ENCODE results near the gene TGFA.

The TGFA gene

GRCh38 chr2:70554338-70554892, 789 bp upstream of the TGFA start:
- Histone ChIP-seq H3K4me1 (ENCODE audit: control insufficient read depth in 5 of 5, insufficient read depth in 5 of 5, low read length in 5 of 5) (peaks cover 0 to 23% (median 20%) of the 10 kb centered on the region in 5 donors), H3K27me3 (ENCODE audit: control insufficient read depth in 5 of 5, insufficient read depth in 4 of 5, low read length in 5 of 5) (peaks cover 10 to 41% (median 18%) of the 10 kb centered on the region in 5 donors), H3K27ac (ENCODE audit: low read depth, low read length) (peak overlapping the region; percentile 10), H3K9ac (ENCODE audit: low read length in 5 of 5) (peak overlapping the region in 3 of 5 donors; percentile 31 to 59 (median 48)), H3K36me3 (ENCODE audit: control insufficient read depth in 5 of 5, insufficient read depth in 5 of 5, low read length in 5 of 5) (no peaks in the 10 kb centered on the region), H3K9me3 (ENCODE audit: control insufficient read depth in 5 of 5, low read length in 5 of 5) (no peaks in the 10 kb centered on the region), H3K4me3 (ENCODE audit: low read depth in 1 of 5, low read length in 5 of 5) (peak overlapping the region; percentile 55 to 70 (median 63))

GRCh38 chr2:70553334-70553583, 367 bp downstream of the TGFA start:
- peak overlapping the region; percentile 40 to 70 (median 63) for H3K4me3 ChIP-seq (ENCODE audit: low read depth in 1 of 5, low read length in 5 of 5)
- H3K9ac ChIP-seq (ENCODE audit: low read length in 5 of 5), result peak overlapping the region in 3 of 5 donors; percentile 48 to 69 (median 63)
- H3K36me3 ChIP-seq (ENCODE audit: control insufficient read depth in 5 of 5, insufficient read depth in 5 of 5, low read length in 5 of 5), result no peaks in the 10 kb centered on the region
- H3K9me3 ChIP-seq (ENCODE audit: control insufficient read depth in 5 of 5, low read length in 5 of 5), result no peaks in the 10 kb centered on the region
- H3K4me1 ChIP-seq (ENCODE audit: control insufficient read depth in 5 of 5, insufficient read depth in 5 of 5, low read length in 5 of 5), result peaks cover 0 to 23% (median 20%) of the 10 kb centered on the region in 5 donors
- H3K27ac ChIP-seq (ENCODE audit: low read depth, low read length), result no peak overlapping the region
- H3K27me3 ChIP-seq (ENCODE audit: control insufficient read depth in 5 of 5, insufficient read depth in 4 of 5, low read length in 5 of 5), result peaks cover 7 to 43% (median 16%) of the 10 kb centered on the region in 5 donors

- Histone ChIP-seq H3K27ac (ENCODE audit: low read depth, low read length) (no peak overlapping the region), H3K9ac (ENCODE audit: low read length in 5 of 5) (peak overlapping the region in 2 of 5 donors; percentile 48 to 63), H3K9me3 (ENCODE audit: control insufficient read depth in 5 of 5, low read length in 5 of 5) (no peaks in the 10 kb centered on the region), H3K4me3 (ENCODE audit: low read depth in 1 of 5, low read length in 5 of 5) (peak overlapping the region; percentile 40 to 70 (median 63)), H3K4me1 (ENCODE audit: control insufficient read depth in 5 of 5, insufficient read depth in 5 of 5, low read length in 5 of 5) (peaks cover 0 to 23% (median 20%) of the 10 kb centered on the region in 5 donors), H3K27me3 (ENCODE audit: control insufficient read depth in 5 of 5, insufficient read depth in 4 of 5, low read length in 5 of 5) (peaks cover 7 to 42% (median 16%) of the 10 kb centered on the region in 5 donors), H3K36me3 (ENCODE audit: control insufficient read depth in 5 of 5, insufficient read depth in 5 of 5, low read length in 5 of 5) (no peaks in the 10 kb centered on the region)
These were observed 909 bp downstream of the TGFA start for GRCh38 chr2:70552501-70553333.

GRCh38 chr2:70551167-70551566, 2.5 kb downstream of the TGFA start:
- Histone ChIP-seq H3K27ac (ENCODE audit: low read depth, low read length) (no peak overlapping the region), H3K27me3 (ENCODE audit: control insufficient read depth in 5 of 5, insufficient read depth in 4 of 5, low read length in 5 of 5) (peaks cover 7 to 33% (median 13%) of the 10 kb centered on the region in 5 donors)

GRCh38 chr2:70549962-70550361, 3.7 kb downstream of the TGFA start:
- Histone ChIP-seq H3K27ac (ENCODE audit: low read depth, low read length) (no peak overlapping the region), H3K9me3 (ENCODE audit: control insufficient read depth in 5 of 5, low read length in 5 of 5) (no peaks in the 10 kb centered on the region), H3K36me3 (ENCODE audit: control insufficient read depth in 5 of 5, insufficient read depth in 5 of 5, low read length in 5 of 5) (no peaks in the 10 kb centered on the region), H3K4me1 (ENCODE audit: control insufficient read depth in 5 of 5, insufficient read depth in 5 of 5, low read length in 5 of 5) (peaks cover 0 to 23% (median 20%) of the 10 kb centered on the region in 5 donors), H3K27me3 (ENCODE audit: control insufficient read depth in 5 of 5, insufficient read depth in 4 of 5, low read length in 5 of 5) (peaks cover 5 to 30% (median 13%) of the 10 kb centered on the region in 5 donors), H3K9ac (ENCODE audit: low read length in 5 of 5) (no peak overlapping the region), H3K4me3 (ENCODE audit: low read depth in 1 of 5, low read length in 5 of 5) (no peak overlapping the region)

More at GRCh38 chr2:70551167-70551566, 2.5 kb downstream of the TGFA start:
- Histone ChIP-seq H3K36me3 (ENCODE audit: control insufficient read depth in 5 of 5, insufficient read depth in 5 of 5, low read length in 5 of 5) (no peaks in the 10 kb centered on the region), H3K4me1 (ENCODE audit: control insufficient read depth in 5 of 5, insufficient read depth in 5 of 5, low read length in 5 of 5) (peaks cover 0 to 23% (median 20%) of the 10 kb centered on the region in 5 donors), H3K9me3 (ENCODE audit: control insufficient read depth in 5 of 5, low read length in 5 of 5) (no peaks in the 10 kb centered on the region), H3K9ac (ENCODE audit: low read length in 5 of 5) (no peak overlapping the region), H3K4me3 (ENCODE audit: low read depth in 1 of 5, low read length in 5 of 5) (no peak overlapping the region)

GRCh38 chr2:70549064-70549710, 4.4 kb downstream of the TGFA start:
- H3K9me3 ChIP-seq (ENCODE audit: control insufficient read depth in 5 of 5, low read length in 5 of 5), result no peaks in the 10 kb centered on the region
- no peak overlapping the region for H3K9ac ChIP-seq (ENCODE audit: low read length in 5 of 5)
- peaks cover 3 to 26% (median 10%) of the 10 kb centered on the region in 5 donors for H3K27me3 ChIP-seq (ENCODE audit: control insufficient read depth in 5 of 5, insufficient read depth in 4 of 5, low read length in 5 of 5)
- H3K36me3 ChIP-seq (ENCODE audit: control insufficient read depth in 5 of 5, insufficient read depth in 5 of 5, low read length in 5 of 5), result no peaks in the 10 kb centered on the region
- H3K27ac ChIP-seq (ENCODE audit: low read depth, low read length), result no peak overlapping the region
- H3K4me3 ChIP-seq (ENCODE audit: low read depth in 1 of 5, low read length in 5 of 5), result no peak overlapping the region
- H3K4me1 ChIP-seq (ENCODE audit: control insufficient read depth in 5 of 5, insufficient read depth in 5 of 5, low read length in 5 of 5), result peaks cover 0 to 15% (median 14%) of the 10 kb centered on the region in 5 donors

GRCh38 chr2:70548233-70548632, 5.4 kb downstream of the TGFA start:
- H3K27me3 ChIP-seq (ENCODE audit: control insufficient read depth in 5 of 5, insufficient read depth in 4 of 5, low read length in 5 of 5), result peaks cover 1 to 24% (median 8%) of the 10 kb centered on the region in 5 donors

GRCh38 chr2:70546885-70547284, 6.7 kb downstream of the TGFA start:
- no peak overlapping the region for H3K4me3 ChIP-seq (ENCODE audit: low read depth in 1 of 5, low read length in 5 of 5)
- H3K36me3 ChIP-seq (ENCODE audit: control insufficient read depth in 5 of 5, insufficient read depth in 5 of 5, low read length in 5 of 5), result no peaks in the 10 kb centered on the region
- no peaks in the 10 kb centered on the region for H3K4me1 ChIP-seq (ENCODE audit: control insufficient read depth in 5 of 5, insufficient read depth in 5 of 5, low read length in 5 of 5)
- no peaks in the 10 kb centered on the region for H3K9me3 ChIP-seq (ENCODE audit: control insufficient read depth in 5 of 5, low read length in 5 of 5)
- H3K27me3 ChIP-seq (ENCODE audit: control insufficient read depth in 5 of 5, insufficient read depth in 4 of 5, low read length in 5 of 5), result peaks cover 0 to 12% (median 0%) of the 10 kb centered on the region in 5 donors
- H3K9ac ChIP-seq (ENCODE audit: low read length in 5 of 5), result no peak overlapping the region
- no peak overlapping the region for H3K27ac ChIP-seq (ENCODE audit: low read depth, low read length)

More at GRCh38 chr2:70548233-70548632, 5.4 kb downstream of the TGFA start:
- Histone ChIP-seq H3K4me1 (ENCODE audit: control insufficient read depth in 5 of 5, insufficient read depth in 5 of 5, low read length in 5 of 5) (peaks cover 0 to 10% (median 7%) of the 10 kb centered on the region in 5 donors), H3K4me3 (ENCODE audit: low read depth in 1 of 5, low read length in 5 of 5) (no peak overlapping the region), H3K27ac (ENCODE audit: low read depth, low read length) (no peak overlapping the region), H3K9me3 (ENCODE audit: control insufficient read depth in 5 of 5, low read length in 5 of 5) (no peaks in the 10 kb centered on the region), H3K36me3 (ENCODE audit: control insufficient read depth in 5 of 5, insufficient read depth in 5 of 5, low read length in 5 of 5) (no peaks in the 10 kb centered on the region), H3K9ac (ENCODE audit: low read length in 5 of 5) (no peak overlapping the region)

GRCh38 chr2:70546376-70546775, 7.2 kb downstream of the TGFA start:
- Histone ChIP-seq H3K4me1 (ENCODE audit: control insufficient read depth in 5 of 5, insufficient read depth in 5 of 5, low read length in 5 of 5) (no peaks in the 10 kb centered on the region), H3K4me3 (ENCODE audit: low read depth in 1 of 5, low read length in 5 of 5) (no peak overlapping the region), H3K27ac (ENCODE audit: low read depth, low read length) (no peak overlapping the region), H3K36me3 (ENCODE audit: control insufficient read depth in 5 of 5, insufficient read depth in 5 of 5, low read length in 5 of 5) (no peaks in the 10 kb centered on the region), H3K9ac (ENCODE audit: low read length in 5 of 5) (no peak overlapping the region), H3K27me3 (ENCODE audit: control insufficient read depth in 5 of 5, insufficient read depth in 4 of 5, low read length in 5 of 5) (peaks cover 0 to 12% (median 0%) of the 10 kb centered on the region in 5 donors), H3K9me3 (ENCODE audit: control insufficient read depth in 5 of 5, low read length in 5 of 5) (no peaks in the 10 kb centered on the region)
